ENCODE results near the gene IRF2. TPM values are rescaled to one million over a fixed set of nuclear protein-coding genes. Genes with fewer than 3 reads are reported as not detected.

The IRF2 gene
- polyA plus RNA-seq, 1 experiment, result 28.7 TPM

GRCh38 chr4:184363258-184363657 is 111.1 kb downstream of the IRF2 start:
- no peak for DNase-seq (ENCODE audit: low read depth)
- H3K4me3 ChIP-seq (ENCODE audit: low read depth, low read length), result no peak overlapping the region
- ChIA-PET CTCF (no interaction called here), POLR2A (no interaction called here)
- TF ChIP-seq, protein P1, sequence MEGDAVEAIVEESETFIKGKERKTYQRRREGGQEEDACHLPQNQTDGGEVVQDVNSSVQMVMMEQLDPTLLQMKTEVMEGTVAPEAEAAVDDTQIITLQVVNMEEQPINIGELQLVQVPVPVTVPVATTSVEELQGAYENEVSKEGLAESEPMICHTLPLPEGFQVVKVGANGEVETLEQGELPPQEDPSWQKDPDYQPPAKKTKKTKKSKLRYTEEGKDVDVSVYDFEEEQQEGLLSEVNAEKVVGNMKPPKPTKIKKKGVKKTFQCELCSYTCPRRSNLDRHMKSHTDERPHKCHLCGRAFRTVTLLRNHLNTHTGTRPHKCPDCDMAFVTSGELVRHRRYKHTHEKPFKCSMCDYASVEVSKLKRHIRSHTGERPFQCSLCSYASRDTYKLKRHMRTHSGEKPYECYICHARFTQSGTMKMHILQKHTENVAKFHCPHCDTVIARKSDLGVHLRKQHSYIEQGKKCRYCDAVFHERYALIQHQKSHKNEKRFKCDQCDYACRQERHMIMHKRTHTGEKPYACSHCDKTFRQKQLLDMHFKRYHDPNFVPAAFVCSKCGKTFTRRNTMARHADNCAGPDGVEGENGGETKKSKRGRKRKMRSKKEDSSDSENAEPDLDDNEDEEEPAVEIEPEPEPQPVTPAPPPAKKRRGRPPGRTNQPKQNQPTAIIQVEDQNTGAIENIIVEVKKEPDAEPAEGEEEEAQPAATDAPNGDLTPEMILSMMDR (IDR thresholded peaks at IDR 0.05; ENCODE audit: insufficient read depth, low read depth, low read length), result no peak
- H3K27me3 ChIP-seq (ENCODE audit: control insufficient read depth, insufficient read depth, low read length), result no peaks in the 10 kb centered on the region
- no peaks in the 10 kb centered on the region for H3K36me3 ChIP-seq (ENCODE audit: control insufficient read depth, insufficient read depth, low read length)

- H3K4me3 ChIP-seq (ENCODE audit: low read depth, low read length), result no peak overlapping the region
- no peak for DNase-seq (ENCODE audit: low read depth)
- POLR2A ChIA-PET, result no interaction called here
- no peaks in the 10 kb centered on the region for H3K27me3 ChIP-seq (ENCODE audit: control insufficient read depth, insufficient read depth, low read length)
- TF ChIP-seq, protein P1 (IDR thresholded peaks at IDR 0.05; ENCODE audit: insufficient read depth, low read depth, low read length), result no peak
- H3K36me3 ChIP-seq (ENCODE audit: control insufficient read depth, insufficient read depth, low read length), result no peaks in the 10 kb centered on the region
- CTCF ChIA-PET, result no interaction called here
Measured at GRCh38 chr4:184362396-184362795, 112.0 kb downstream of the IRF2 start.

DNA sequence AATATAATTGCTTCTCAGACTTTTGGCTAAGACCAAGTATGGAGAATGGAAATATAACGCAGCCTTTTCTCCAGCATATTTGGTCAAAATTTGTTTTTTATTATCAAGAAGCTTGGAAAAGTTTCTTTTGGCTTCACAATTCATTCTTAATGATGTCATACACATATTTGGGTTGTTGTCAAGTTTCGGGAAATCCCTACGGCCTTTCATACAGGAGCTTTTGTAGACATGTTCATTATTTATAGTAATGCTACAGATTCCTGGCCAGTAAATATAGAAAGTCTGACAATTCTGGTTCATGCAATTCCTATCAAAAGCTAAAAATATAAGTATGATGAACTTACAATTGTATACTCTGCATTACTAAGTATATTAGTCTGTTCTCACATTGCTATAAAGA is 112.9 kb downstream of the IRF2 start:
- no peaks in the 10 kb centered on the region for H3K27me3 ChIP-seq (ENCODE audit: control insufficient read depth, insufficient read depth, low read length)
- ChIA-PET CTCF (interaction anchor here (1.3 kb wide), 1 partner anchor 9 kb away, joined by 3 read pairs; no protein-coding TSS in a partner anchor), POLR2A (interaction anchor here (0.6 kb wide), 1 partner anchor 288 kb away, joined by 6 read pairs; the partner anchor contains the start of gene PRIMPOL)
- TF ChIP-seq, protein P1 (IDR thresholded peaks at IDR 0.05; ENCODE audit: insufficient read depth, low read depth, low read length), result no peak
- H3K4me3 ChIP-seq (ENCODE audit: low read depth, low read length), result no peak overlapping the region
- H3K36me3 ChIP-seq (ENCODE audit: control insufficient read depth, insufficient read depth, low read length), result no peaks in the 10 kb centered on the region
- no peak for DNase-seq (ENCODE audit: low read depth)

DNA sequence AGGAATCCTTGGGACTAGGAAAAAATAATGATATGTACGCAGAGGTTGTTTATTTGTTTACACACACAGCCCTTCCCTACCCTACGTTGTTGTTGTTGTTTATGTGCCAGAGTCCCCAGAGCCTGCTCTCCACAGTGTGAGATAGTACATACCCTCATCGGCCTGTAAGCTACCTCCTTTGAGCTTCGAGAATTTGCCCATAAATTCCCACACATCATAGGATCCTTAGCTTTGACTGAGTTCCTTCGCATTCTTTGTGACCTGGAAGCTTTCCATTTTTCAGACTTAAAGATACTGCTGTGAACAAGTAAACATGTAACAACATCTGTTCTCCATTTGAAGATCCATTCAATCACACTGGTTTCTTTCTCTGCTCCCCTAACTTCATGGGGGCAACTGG is 114.5 kb downstream of the IRF2 start:
- POLR2A ChIA-PET, result no interaction called here
- no peak for DNase-seq (ENCODE audit: low read depth)
- TF ChIP-seq, protein P1 (IDR thresholded peaks at IDR 0.05; ENCODE audit: insufficient read depth, low read depth, low read length), result no peak
- CTCF ChIA-PET, result interaction anchor here (1.1 kb wide), 1 partner anchor 11 kb away, joined by 3 read pairs; no protein-coding TSS in a partner anchor
- Histone ChIP-seq H3K4me3 (ENCODE audit: low read depth, low read length) (no peak overlapping the region), H3K36me3 (ENCODE audit: control insufficient read depth, insufficient read depth, low read length) (no peaks in the 10 kb centered on the region), H3K27me3 (ENCODE audit: control insufficient read depth, insufficient read depth, low read length) (no peaks in the 10 kb centered on the region)

DNA sequence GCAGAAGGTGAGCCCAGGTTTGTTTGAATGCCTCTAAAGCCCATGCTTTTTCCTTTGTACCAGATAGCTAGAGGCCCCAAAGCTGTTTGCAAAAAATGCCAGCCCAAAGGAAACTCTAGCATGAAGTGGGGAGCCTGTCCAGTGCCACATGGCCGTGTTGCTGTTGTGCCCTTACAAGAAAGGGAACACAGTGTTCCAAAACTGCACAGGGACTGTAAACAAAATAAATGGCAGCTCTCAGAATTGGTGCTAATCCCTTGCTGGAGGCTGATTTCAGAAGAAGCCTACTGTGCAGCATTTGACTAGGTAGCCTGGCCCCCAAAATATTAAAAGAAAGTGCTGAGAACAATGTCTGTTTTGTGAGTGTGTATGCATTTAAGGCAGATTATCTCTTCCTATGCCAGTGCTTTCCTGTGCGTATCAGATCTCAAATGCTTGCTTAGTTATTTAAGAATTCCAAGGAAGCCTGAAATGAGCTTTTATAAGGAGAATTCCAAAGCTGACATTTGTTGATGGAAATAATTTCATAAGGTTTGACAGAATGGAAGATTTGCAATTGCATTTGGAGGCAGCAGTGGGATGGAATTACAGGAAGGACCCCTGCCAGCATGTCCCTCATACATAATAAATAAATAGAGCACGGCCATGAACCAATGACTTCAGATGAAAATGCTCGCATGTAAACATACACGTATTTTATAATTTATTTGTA is 115.7 kb downstream of the IRF2 start:
- DNase-seq (ENCODE audit: low read depth), result no peak
- TF ChIP-seq, protein P1 (IDR thresholded peaks at IDR 0.05; ENCODE audit: insufficient read depth, low read depth, low read length), result no peak
- CTCF ChIA-PET, result interaction anchor here (0.6 to 1.1 kb wide), 2 partner anchors 10 to 19 kb away, joined by 3 read pairs; no protein-coding TSS in a partner anchor

More for the DNA sequence above, 115.7 kb downstream of the IRF2 start:
- H3K27me3 ChIP-seq (ENCODE audit: control insufficient read depth, insufficient read depth, low read length), result no peaks in the 10 kb centered on the region
- POLR2A ChIA-PET, result interaction anchor here (0.6 kb wide), 1 partner anchor 100 kb away, joined by 3 read pairs; no protein-coding TSS in a partner anchor
- H3K4me3 ChIP-seq (ENCODE audit: low read depth, low read length), result no peak overlapping the region
- no peaks in the 10 kb centered on the region for H3K36me3 ChIP-seq (ENCODE audit: control insufficient read depth, insufficient read depth, low read length)

Measured in BJ (cell line).